ENCODE results near the gene TNFSF8. TPM values are rescaled to one million over a fixed set of nuclear protein-coding genes. Genes with fewer than 3 reads are reported as not detected.

Gene TNFSF8
- total RNA-seq, 2 experiments from 2014 or later, result 37.9 to 38.7 TPM

DNA sequence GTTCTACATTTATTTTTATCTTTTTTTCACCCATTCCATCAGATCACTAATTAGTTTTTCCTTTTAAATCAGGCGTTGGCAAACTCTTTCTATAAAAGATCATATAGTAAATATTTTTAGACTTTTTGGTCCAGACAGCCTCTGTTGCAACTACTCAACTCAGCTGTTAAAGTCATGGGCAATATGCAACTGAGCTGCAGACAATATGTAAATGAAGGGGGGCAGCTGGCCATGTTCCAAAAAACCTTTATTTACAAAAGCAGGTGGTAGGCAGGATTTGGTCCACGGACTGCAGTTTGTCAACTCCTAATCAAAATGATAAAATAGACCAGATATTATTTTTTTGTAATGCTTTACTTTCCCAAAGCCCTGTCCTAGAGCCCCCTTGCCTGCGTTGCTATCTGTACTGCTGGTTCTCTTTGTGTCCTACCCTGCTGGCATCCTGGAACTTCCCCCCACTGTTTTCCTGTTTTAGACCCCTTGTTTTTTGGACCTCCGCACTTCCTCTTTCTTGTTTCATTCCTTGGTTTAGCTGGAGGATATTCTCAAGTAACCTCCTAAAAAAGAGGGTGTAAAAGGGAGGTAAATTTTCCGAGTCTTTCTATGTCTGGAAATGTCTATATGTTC lies 24.7 kb upstream of the TNFSF8 start:
- intact Hi-C loops (cut with micrococcal nuclease), result loop anchor here (5.0 to 10.0 kb wide), 2 partner anchors 33 to 250 kb away; no protein-coding TSS in a partner anchor
- peaks cover 47% of the 10 kb centered on the region for H3K4me1 Mint-ChIP-seq (ENCODE audit: low read depth)
- H3K36me3 Mint-ChIP-seq, result peaks cover 10% of the 10 kb centered on the region
- no peak overlapping the region for H3K4me3 Mint-ChIP-seq
- peaks cover 13% of the 10 kb centered on the region for H3K9me3 Mint-ChIP-seq
- H3K27me3 Mint-ChIP-seq, result no peaks in the 10 kb centered on the region
- POLR2A ChIA-PET, result no interaction called here
- H3K27ac Mint-ChIP-seq, result no peak overlapping the region
- no peak for DNase-seq
- CTCF ChIA-PET, result no interaction called here

DNA sequence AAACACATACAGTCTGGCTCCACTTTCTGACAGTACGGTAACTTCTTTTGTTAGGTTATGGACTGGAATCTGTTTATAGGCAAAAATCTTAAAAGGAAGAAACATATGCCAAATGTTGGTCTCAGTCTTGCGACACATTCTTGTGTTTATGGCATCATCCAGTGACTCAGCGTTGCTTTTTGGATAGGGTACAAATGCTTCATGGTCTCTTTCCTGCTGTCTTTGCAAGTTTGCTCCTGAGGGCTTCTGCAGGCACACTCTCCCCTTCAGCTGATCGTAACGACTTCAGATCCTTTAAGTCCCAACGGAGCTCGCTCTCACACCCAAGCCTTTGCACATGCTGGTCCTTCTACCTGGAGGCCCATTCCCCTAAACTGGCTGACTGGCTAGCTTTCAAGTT lies 23.6 kb upstream of the TNFSF8 start:
- intact Hi-C loops (cut with micrococcal nuclease), result loop anchor here (10.0 kb wide), 1 partner anchor 251 kb away; no protein-coding TSS in a partner anchor
- Mint-ChIP-seq H3K4me3 (no peak overlapping the region), H3K4me1 (ENCODE audit: low read depth) (peaks cover 36% of the 10 kb centered on the region), H3K27me3 (no peaks in the 10 kb centered on the region), H3K36me3 (peaks cover under 1% of the 10 kb centered on the region), H3K9me3 (peaks cover 2% of the 10 kb centered on the region), H3K27ac (no peak overlapping the region)
- ChIA-PET POLR2A (interaction anchor here (1.1 kb wide), 1 partner anchor 23 kb away, joined by 5 read pairs; the partner anchor contains the start of gene TNFSF8), CTCF (interaction anchor here (0.6 kb wide), 1 partner anchor 33 kb away, joined by 3 read pairs; no protein-coding TSS in a partner anchor)
- peak; percentile 48 for DNase-seq

DNA sequence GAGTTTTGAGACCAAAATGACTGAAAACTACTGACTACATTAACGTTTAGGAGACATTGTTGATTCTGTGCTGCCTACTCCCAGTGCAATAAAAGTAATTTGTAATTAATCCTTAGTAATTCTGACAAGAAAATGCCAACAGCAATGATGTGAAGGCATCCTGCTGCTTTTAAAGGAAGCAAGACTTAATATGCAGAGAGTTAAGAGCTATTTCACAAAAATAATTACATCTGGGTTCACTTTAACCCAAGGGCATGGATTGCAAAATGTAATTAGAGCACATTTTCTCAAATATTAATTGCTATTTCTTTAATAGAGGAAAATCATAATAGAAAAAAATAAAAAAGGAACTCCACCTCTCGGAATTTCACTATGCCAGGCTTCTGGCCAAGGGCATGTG lies 22.7 kb upstream of the TNFSF8 start:
- CTCF ChIA-PET, result no interaction called here
- DNase-seq, result no peak
- intact Hi-C loops (cut with micrococcal nuclease), result loop anchor here (10.0 kb wide), 1 partner anchor 252 kb away; no protein-coding TSS in a partner anchor
- Mint-ChIP-seq H3K27me3 (no peaks in the 10 kb centered on the region), H3K27ac (no peak overlapping the region), H3K9me3 (no peaks in the 10 kb centered on the region), H3K4me3 (no peak overlapping the region), H3K4me1 (ENCODE audit: low read depth) (peaks cover 27% of the 10 kb centered on the region), H3K36me3 (no peaks in the 10 kb centered on the region)
- POLR2A ChIA-PET, result interaction anchor here (1.1 kb wide), 1 partner anchor 23 kb away, joined by 5 read pairs; the partner anchor contains the start of gene TNFSF8

- ChIA-PET POLR2A (no interaction called here), CTCF (interaction anchor here (0.7 kb wide), 1 partner anchor 64 kb away, joined by 3 read pairs; no protein-coding TSS in a partner anchor)
- Mint-ChIP-seq H3K9me3 (no peaks in the 10 kb centered on the region), H3K4me3 (no peak overlapping the region), H3K4me1 (ENCODE audit: low read depth) (peaks cover 22% of the 10 kb centered on the region), H3K36me3 (no peaks in the 10 kb centered on the region), H3K27ac (no peak overlapping the region), H3K27me3 (no peaks in the 10 kb centered on the region)
- no peak for DNase-seq
- intact Hi-C loops (cut with micrococcal nuclease), result loop anchor here (10.0 kb wide), 1 partner anchor 254 kb away; no protein-coding TSS in a partner anchor
Measured at GRCh38 chr9:114950761-114951160, 20.4 kb upstream of the TNFSF8 start.

DNA sequence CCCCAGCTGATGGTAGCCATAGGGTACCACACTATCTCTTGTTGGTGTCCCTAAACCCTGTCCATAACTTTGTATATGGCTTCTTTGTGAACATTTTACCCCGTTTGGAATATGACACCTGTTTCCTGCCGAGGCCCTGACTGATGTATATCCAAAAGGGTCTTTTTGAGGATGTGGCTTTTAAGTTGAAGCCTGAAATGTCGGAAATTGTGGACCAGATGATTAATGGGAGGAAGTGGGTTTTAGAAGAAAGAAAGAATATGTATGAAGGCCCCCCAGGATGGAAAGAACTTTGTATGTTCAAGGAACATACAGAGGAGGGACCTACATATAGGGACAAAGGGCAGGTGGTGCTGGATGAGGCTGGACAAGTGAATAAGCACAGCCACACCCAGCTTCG lies 16.7 kb upstream of the TNFSF8 start:
- no peaks in the 10 kb centered on the region for H3K27me3 Mint-ChIP-seq
- H3K36me3 Mint-ChIP-seq, result no peaks in the 10 kb centered on the region
- H3K9me3 Mint-ChIP-seq, result no peaks in the 10 kb centered on the region
- no peak overlapping the region for H3K27ac Mint-ChIP-seq
- CTCF ChIA-PET, result no interaction called here
- POLR2A ChIA-PET, result no interaction called here
- intact Hi-C loops (cut with micrococcal nuclease), result no loop called here
- no peak overlapping the region for H3K4me3 Mint-ChIP-seq
- H3K4me1 Mint-ChIP-seq (ENCODE audit: low read depth), result peaks cover 12% of the 10 kb centered on the region
- no peak for DNase-seq

- ChIA-PET POLR2A (interaction anchor here (0.8 kb wide), 1 partner anchor 12 kb away, joined by 3 read pairs; no protein-coding TSS in a partner anchor), CTCF (interaction anchor here (1.4 kb wide), 1 partner anchor 69 kb away, joined by 6 read pairs; no protein-coding TSS in a partner anchor)
- Mint-ChIP-seq H3K4me3 (no peak overlapping the region), H3K36me3 (no peaks in the 10 kb centered on the region), H3K4me1 (ENCODE audit: low read depth) (peaks cover 12% of the 10 kb centered on the region), H3K27me3 (no peaks in the 10 kb centered on the region), H3K27ac (no peak overlapping the region), H3K9me3 (no peaks in the 10 kb centered on the region)
- intact Hi-C loops (cut with micrococcal nuclease), result no loop called here
- no peak for DNase-seq
Measured at GRCh38 chr9:114945616-114946412, 15.4 kb upstream of the TNFSF8 start.

DNA sequence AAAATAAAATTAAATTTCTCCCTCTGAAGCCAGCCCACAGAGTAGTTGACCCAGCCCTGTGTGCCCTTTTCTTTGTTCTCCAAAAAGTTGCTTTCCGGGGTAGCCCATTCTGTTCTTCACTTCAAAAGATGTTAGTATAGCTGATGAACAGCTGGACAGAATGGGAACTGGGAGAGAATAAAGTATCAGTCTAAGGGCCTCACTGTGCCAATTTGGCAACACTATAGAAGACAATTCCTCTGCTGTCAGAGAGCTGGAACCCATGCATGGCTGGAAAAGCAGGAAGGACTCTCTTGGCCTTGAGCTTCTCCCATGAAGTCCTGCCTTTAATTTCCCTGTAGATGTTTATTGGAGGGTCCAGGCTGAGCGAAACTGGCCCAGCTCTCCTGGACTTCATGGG lies 11.0 kb upstream of the TNFSF8 start:
- H3K9me3 Mint-ChIP-seq, result no peaks in the 10 kb centered on the region
- ChIA-PET CTCF (interaction anchor here (1.1 kb wide), 1 partner anchor 27 kb away, joined by 3 read pairs; no protein-coding TSS in a partner anchor), POLR2A (no interaction called here)
- peaks cover 19% of the 10 kb centered on the region for H3K4me1 Mint-ChIP-seq (ENCODE audit: low read depth)
- intact Hi-C loops (cut with micrococcal nuclease), result no loop called here
- H3K4me3 Mint-ChIP-seq, result no peak overlapping the region
- no peaks in the 10 kb centered on the region for H3K36me3 Mint-ChIP-seq
- DNase-seq, result no peak
- no peaks in the 10 kb centered on the region for H3K27me3 Mint-ChIP-seq
- H3K27ac Mint-ChIP-seq, result no peak overlapping the region

DNA sequence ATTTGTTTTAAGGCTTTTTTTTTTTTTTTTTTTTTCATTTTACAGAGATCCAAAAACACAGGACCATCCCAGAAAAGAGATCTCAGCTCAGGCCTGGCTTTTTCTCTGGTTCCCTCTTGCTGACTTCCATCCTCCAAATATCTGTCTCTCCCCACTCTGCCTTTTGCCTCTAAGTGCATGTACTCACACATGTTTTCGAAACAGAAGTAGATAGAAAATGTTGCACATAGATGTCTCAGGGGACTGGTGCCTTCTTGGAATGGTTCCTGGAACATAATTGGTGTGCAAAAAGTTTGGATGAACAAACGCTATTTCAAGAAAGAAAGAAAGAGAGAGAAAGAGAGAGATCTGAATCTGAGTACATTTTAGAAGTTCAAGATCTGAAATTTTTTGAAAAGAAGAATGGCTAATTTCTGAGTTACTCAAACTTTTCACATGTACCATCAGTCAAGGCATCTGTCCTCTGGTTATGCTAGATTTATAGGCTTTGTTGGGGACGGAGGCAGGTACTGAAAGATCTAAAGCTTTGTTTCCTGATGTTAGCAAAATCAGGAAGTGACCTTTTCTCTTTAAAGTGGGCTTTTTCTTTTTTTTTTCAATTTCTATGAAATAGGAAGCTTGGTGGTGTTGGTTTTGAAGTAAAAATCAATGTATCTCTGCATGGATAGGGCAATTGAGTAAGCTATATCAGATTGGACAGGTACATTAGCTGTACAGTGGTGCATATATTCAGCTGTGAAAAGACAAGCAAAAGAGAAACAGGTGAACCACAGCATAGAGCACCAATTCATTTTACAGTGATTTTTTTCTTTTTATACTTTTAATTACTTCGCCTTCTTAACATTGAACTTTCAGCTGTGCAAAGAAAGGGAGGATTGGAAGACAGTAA lies 8.5 kb upstream of the TNFSF8 start:
- Mint-ChIP-seq H3K9me3 (no peaks in the 10 kb centered on the region), H3K27me3 (no peaks in the 10 kb centered on the region), H3K4me1 (ENCODE audit: low read depth) (peaks cover 17% of the 10 kb centered on the region), H3K27ac (no peak overlapping the region), H3K4me3 (no peak overlapping the region), H3K36me3 (no peaks in the 10 kb centered on the region)
- no peak for DNase-seq
- ChIA-PET POLR2A (interaction anchor here (1.1 kb wide), 1 partner anchor 8 kb away, joined by 3 read pairs; the partner anchor contains the start of gene TNFSF8), CTCF (interaction anchor here (0.6 kb wide), 2 partner anchors 29 to 427 kb away, joined by 3 read pairs; no protein-coding TSS in a partner anchor)
- intact Hi-C loops (cut with micrococcal nuclease), result no loop called here

DNA sequence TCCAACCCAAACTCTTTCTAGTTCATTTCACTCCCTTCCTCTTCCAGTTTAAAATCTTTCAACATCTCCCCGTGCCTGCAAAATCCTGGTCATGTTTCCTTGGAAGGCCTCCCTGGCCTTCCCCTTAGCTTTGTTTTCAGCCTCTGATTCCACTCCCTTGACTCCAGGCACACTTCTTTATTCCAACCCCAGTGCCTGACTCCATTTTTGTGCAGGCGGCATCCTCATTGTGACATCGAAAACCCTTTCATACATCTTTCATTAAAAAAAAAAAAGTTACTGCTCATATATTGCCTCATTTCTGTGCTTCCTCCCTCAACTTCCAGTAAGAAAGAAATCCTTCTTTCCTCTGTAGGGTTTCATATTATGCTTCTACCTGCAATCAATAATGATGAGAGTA lies 7.1 kb upstream of the TNFSF8 start:
- H3K4me1 Mint-ChIP-seq (ENCODE audit: low read depth), result peaks cover 18% of the 10 kb centered on the region
- no peaks in the 10 kb centered on the region for H3K9me3 Mint-ChIP-seq
- H3K4me3 Mint-ChIP-seq, result no peak overlapping the region
- ChIA-PET POLR2A (no interaction called here), CTCF (interaction anchor here (0.7 kb wide), 1 partner anchor 29 kb away, joined by 3 read pairs; no protein-coding TSS in a partner anchor)
- H3K27me3 Mint-ChIP-seq, result no peaks in the 10 kb centered on the region
- no peak overlapping the region for H3K27ac Mint-ChIP-seq
- intact Hi-C loops (cut with micrococcal nuclease), result no loop called here
- no peaks in the 10 kb centered on the region for H3K36me3 Mint-ChIP-seq
- DNase-seq, result no peak

DNA sequence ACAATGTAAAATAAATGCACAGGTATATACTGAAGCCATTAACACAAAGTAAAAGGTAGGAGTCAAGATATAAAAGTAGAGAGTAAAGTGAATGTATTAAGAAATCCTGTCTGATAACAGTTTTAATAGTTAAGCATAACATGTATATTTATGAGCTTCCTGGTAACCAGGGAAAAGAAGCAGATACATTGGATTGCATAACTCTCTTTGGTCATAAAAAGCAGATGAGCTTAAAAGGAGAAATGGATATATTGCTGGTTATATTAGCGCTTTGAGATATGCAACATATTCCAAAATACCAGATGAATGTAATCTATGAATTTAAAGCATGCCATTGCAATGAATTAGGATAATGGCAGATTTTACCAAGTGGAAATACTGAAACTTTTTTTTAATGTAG lies 6.2 kb upstream of the TNFSF8 start:
- POLR2A ChIA-PET, result interaction anchor here (0.6 kb wide), 1 partner anchor 113 kb away, joined by 5 read pairs; no protein-coding TSS in a partner anchor
- DNase-seq, result no peak
- Mint-ChIP-seq H3K27ac (no peak overlapping the region), H3K27me3 (no peaks in the 10 kb centered on the region), H3K36me3 (no peaks in the 10 kb centered on the region), H3K4me3 (no peak overlapping the region), H3K4me1 (ENCODE audit: low read depth) (peaks cover 27% of the 10 kb centered on the region), H3K9me3 (no peaks in the 10 kb centered on the region)
- CTCF ChIA-PET, result interaction anchor here (0.7 to 0.8 kb wide), 3 partner anchors 17 to 77 kb away, joined by 3 read pairs; no protein-coding TSS in a partner anchor
- intact Hi-C loops (cut with micrococcal nuclease), result no loop called here

DNA sequence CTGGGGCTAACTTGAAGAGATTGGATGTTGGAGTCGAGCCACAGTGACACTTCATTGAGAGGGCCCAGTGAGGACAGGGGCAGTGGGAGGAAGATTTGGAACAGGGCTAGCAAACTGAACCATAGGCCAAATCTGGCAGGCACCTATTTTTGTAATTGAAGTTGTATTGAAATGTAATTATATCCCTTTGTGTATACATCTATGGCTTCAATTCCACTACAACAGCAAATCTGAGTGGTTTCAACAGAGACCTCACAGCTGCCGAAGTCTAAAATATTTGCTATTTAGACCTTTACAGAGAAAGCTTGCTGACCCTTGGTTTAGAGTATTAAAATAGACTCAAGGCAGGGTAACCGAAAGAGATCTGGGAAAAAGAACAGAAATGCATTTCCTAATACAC lies 4.7 kb upstream of the TNFSF8 start:
- H3K4me3 Mint-ChIP-seq, result no peak overlapping the region
- intact Hi-C loops (cut with micrococcal nuclease), result no loop called here
- ChIA-PET POLR2A (no interaction called here), CTCF (no interaction called here)
- H3K9me3 Mint-ChIP-seq, result no peaks in the 10 kb centered on the region
- peaks cover 5% of the 10 kb centered on the region for H3K36me3 Mint-ChIP-seq
- H3K27ac Mint-ChIP-seq, result no peak overlapping the region
- DNase-seq, result no peak
- peaks cover 36% of the 10 kb centered on the region for H3K4me1 Mint-ChIP-seq (ENCODE audit: low read depth)
- no peaks in the 10 kb centered on the region for H3K27me3 Mint-ChIP-seq

Data from activated CD4-positive, alpha-beta memory T cell treated with anti-CD3 and anti-CD28 coated beads for 36 hours (primary cell).